ENCODE data around the gene HPD.

HPD gene

DNA sequence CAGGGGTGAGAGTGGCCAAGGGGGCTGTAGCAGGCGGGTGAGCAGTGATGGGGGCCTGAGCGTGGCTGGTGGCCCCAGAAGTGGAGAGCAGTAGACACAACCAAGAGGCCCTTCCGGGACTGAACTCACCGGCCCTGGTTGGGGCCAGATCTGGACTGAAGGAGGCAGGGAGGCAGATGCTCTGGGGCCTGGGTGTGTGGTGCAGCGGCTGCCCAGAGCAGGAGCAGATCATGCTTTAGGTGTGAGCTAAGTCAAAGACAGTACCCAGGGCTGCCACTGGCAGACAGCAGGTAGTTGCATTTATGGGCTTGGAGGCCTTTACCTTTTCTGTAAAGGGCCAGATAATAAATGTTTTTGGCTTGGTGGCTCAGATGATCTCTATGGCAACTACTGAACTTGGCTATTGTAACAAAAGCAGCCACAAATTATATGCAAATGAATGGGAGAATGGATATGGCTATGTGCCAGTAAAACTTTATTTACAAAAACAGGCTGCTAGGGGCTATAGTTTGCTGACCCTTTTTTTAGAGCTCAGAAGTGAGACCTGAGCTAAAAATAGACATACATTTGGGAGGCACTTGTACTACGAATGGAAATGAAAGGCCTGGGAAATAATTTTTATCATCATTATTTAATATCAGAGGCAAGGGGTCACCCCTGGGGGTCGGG, 29.3 kb downstream of the HPD start:
- no peak for DNase-seq
- no peak overlapping the region for H3K4me3 ChIP-seq (ENCODE audit: low read length)
- no peaks in the 10 kb centered on the region for H3K27me3 ChIP-seq (replicated peaks; ENCODE audit: insufficient read depth, low read length)
- H3K9ac ChIP-seq (ENCODE audit: low read length) = no peak overlapping the region
- no peaks in the 10 kb centered on the region for H3F3A ChIP-seq (ENCODE audit: insufficient read depth, low read length)
- H3K36me3 ChIP-seq (replicated peaks; ENCODE audit: insufficient read depth, low read length) = no peaks in the 10 kb centered on the region
- H3K9me3 ChIP-seq (replicated peaks; ENCODE audit: insufficient read depth, low read length) = no peaks in the 10 kb centered on the region
- no peak overlapping the region for H2AFZ ChIP-seq (ENCODE audit: low read length)
- H4K20me1 ChIP-seq (ENCODE audit: insufficient read depth, low read length) = no peaks in the 10 kb centered on the region
- H3K9me2 ChIP-seq (replicated peaks; ENCODE audit: insufficient read depth, low read length) = no peaks in the 10 kb centered on the region
- H3K27ac ChIP-seq (ENCODE audit: low read length) = no peak overlapping the region
- H3K79me2 ChIP-seq (ENCODE audit: low read length) = no peaks in the 10 kb centered on the region
- H3K4me1 ChIP-seq (ENCODE audit: low read length) = no peaks in the 10 kb centered on the region
- TF ChIP-seq EZH2 (optimal IDR thresholded peaks at IDR 0.05; ENCODE audit: low read depth, low read length) (no peak), EZH2phosphoT487 (IDR thresholded peaks at IDR 0.05; ENCODE audit: low read length) (no peak)
- TF ChIP-seq, protein P1, sequence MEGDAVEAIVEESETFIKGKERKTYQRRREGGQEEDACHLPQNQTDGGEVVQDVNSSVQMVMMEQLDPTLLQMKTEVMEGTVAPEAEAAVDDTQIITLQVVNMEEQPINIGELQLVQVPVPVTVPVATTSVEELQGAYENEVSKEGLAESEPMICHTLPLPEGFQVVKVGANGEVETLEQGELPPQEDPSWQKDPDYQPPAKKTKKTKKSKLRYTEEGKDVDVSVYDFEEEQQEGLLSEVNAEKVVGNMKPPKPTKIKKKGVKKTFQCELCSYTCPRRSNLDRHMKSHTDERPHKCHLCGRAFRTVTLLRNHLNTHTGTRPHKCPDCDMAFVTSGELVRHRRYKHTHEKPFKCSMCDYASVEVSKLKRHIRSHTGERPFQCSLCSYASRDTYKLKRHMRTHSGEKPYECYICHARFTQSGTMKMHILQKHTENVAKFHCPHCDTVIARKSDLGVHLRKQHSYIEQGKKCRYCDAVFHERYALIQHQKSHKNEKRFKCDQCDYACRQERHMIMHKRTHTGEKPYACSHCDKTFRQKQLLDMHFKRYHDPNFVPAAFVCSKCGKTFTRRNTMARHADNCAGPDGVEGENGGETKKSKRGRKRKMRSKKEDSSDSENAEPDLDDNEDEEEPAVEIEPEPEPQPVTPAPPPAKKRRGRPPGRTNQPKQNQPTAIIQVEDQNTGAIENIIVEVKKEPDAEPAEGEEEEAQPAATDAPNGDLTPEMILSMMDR (IDR thresholded peaks at IDR 0.05; ENCODE audit: low read length) = no peak
- H3K4me2 ChIP-seq (ENCODE audit: low read depth, low read length) = no peak overlapping the region

DNA sequence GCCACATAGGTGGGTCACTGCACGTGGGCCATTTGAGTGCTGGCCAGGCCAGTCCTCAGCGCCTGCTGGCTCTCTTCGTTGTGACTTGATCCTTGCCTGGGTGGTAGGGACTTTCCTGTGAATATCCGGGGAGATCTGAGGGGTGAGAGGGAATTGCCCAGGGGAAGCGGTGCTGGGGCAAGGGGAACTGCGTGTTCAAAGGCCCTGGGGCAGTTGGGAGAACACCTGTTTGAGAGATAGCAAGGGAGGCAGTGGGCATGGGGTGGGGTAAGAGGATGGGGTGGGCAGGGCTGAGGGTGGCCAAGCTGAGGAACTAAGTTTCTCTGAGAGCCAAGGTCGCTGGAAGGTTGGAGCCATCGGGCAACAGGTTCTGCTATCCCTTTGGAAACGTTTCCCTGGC, 29.8 kb downstream of the HPD start:
- Histone ChIP-seq H3F3A (ENCODE audit: insufficient read depth, low read length) (no peaks in the 10 kb centered on the region), H3K9me3 (replicated peaks; ENCODE audit: insufficient read depth, low read length) (no peaks in the 10 kb centered on the region), H3K4me1 (ENCODE audit: low read length) (no peaks in the 10 kb centered on the region), H3K79me2 (ENCODE audit: low read length) (no peaks in the 10 kb centered on the region), H3K27ac (ENCODE audit: low read length) (no peak overlapping the region), H4K20me1 (ENCODE audit: insufficient read depth, low read length) (no peaks in the 10 kb centered on the region), H3K4me2 (ENCODE audit: low read depth, low read length) (no peak overlapping the region), H3K9me2 (replicated peaks; ENCODE audit: insufficient read depth, low read length) (no peaks in the 10 kb centered on the region), H3K9ac (ENCODE audit: low read length) (no peak overlapping the region), H3K36me3 (replicated peaks; ENCODE audit: insufficient read depth, low read length) (no peaks in the 10 kb centered on the region), H2AFZ (ENCODE audit: low read length) (no peak overlapping the region), H3K27me3 (replicated peaks; ENCODE audit: insufficient read depth, low read length) (no peaks in the 10 kb centered on the region), H3K4me3 (ENCODE audit: low read length) (no peak overlapping the region)
- DNase-seq = no peak
- TF ChIP-seq EZH2phosphoT487 (IDR thresholded peaks at IDR 0.05; ENCODE audit: low read length) (no peak), EZH2 (optimal IDR thresholded peaks at IDR 0.05; ENCODE audit: low read depth, low read length) (no peak)
- TF ChIP-seq, protein P1 (IDR thresholded peaks at IDR 0.05; ENCODE audit: low read length) = no peak

DNA sequence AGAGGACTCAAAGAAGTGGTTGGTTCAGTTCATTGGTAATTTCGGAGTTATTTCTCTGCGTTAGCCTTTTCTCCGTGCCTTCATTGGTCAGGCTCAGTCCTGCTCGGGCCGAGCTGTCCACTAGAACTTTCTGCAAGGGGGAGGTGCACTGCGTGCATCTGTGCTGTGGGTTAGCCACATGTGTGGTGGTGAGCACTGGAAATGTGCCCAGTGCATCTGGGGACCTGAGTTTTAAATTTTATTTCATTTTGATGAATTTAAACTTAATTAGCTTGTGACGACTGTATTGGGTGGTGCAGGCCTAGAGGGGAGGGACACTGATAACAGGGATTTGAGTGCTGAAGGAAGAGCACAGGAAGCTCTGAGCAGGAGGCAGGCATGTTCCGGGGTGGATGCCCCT, 30.4 kb downstream of the HPD start:
- Histone ChIP-seq H3K36me3 (replicated peaks; ENCODE audit: insufficient read depth, low read length) (no peaks in the 10 kb centered on the region), H3K4me2 (ENCODE audit: low read depth, low read length) (no peak overlapping the region), H3K27ac (ENCODE audit: low read length) (no peak overlapping the region), H3K4me3 (ENCODE audit: low read length) (no peak overlapping the region), H3K27me3 (replicated peaks; ENCODE audit: insufficient read depth, low read length) (no peaks in the 10 kb centered on the region), H3K9ac (ENCODE audit: low read length) (no peak overlapping the region), H3K9me3 (replicated peaks; ENCODE audit: insufficient read depth, low read length) (no peaks in the 10 kb centered on the region), H3K4me1 (ENCODE audit: low read length) (no peaks in the 10 kb centered on the region), H3K79me2 (ENCODE audit: low read length) (no peaks in the 10 kb centered on the region), H4K20me1 (ENCODE audit: insufficient read depth, low read length) (no peaks in the 10 kb centered on the region), H2AFZ (ENCODE audit: low read length) (no peak overlapping the region), H3K9me2 (replicated peaks; ENCODE audit: insufficient read depth, low read length) (no peaks in the 10 kb centered on the region), H3F3A (ENCODE audit: insufficient read depth, low read length) (no peaks in the 10 kb centered on the region)
- TF ChIP-seq EZH2phosphoT487 (IDR thresholded peaks at IDR 0.05; ENCODE audit: low read length) = no peak
- no peak for TF ChIP-seq EZH2 (optimal IDR thresholded peaks at IDR 0.05; ENCODE audit: low read depth, low read length)
- TF ChIP-seq, protein P1 (IDR thresholded peaks at IDR 0.05; ENCODE audit: low read length) = no peak
- no peak for DNase-seq
